Measurements from ENCODE around the gene PLEKHG5. TPM values are rescaled to one million over a fixed set of nuclear protein-coding genes. Genes with fewer than 3 reads are reported as not detected.
A peak's percentile ranks its signal among the peaks of the same experiment; 100 is the strongest.

The PLEKHG5 gene
- polyA plus RNA-seq, 3 donors, result 0.03 TPM; not detected in 2

DNA sequence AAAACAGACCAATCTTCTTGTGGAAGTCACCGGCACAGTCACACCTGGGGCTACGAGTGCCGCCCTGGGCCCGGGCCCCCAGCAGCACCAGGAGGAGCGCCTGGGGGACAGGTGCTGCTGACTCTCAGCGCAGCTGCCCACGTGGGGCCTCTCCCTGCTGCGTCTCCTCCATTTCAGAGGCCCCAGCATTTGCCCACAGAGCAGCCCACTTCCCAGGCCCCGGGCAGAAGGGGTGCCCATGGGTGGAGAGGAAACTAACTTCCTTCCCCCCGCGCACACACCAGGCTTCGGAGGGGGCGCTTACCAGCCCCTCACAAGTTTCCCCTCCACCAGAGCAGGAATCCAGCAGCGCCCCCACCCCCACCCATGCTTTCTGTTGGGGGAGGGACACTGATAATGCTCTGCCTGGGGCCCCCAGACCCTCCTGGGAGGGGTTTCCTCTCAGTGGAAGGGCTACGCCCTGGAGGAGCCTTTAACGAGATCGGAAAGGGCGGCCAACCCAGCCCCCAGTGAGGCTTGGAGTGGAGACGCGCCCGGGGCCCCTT is 25.9 kb downstream of the PLEKHG5 start:
- H3K79me2 ChIP-seq (ENCODE audit: insufficient read depth, low read length), result no peaks in the 10 kb centered on the region
- Mint-ChIP-seq H3K4me1 (peaks cover 3% of the 10 kb centered on the region), H3K9me3 (peaks cover 0 to 6% (median 0%) of the 10 kb centered on the region in 7 donors), H3K27ac (no peak overlapping the region), H3K4me3 (peak overlapping the region; percentile 51 to 70), H3K27me3 (ENCODE audit: low read depth in 3 of 3) (peaks cover 24 to 49% (median 36%) of the 10 kb centered on the region in 3 donors), H3K36me3 (no peaks in the 10 kb centered on the region)
- intact Hi-C loops (cut with micrococcal nuclease), result no loop called here
- no peak for DNase-seq
- H3K4me3 ChIP-seq (replicated peaks in 1 of 3; ENCODE audit: low read depth in 2 of 3, low read length in 3 of 3), result peak overlapping the region in 1 of 3 experiments; percentile 32
- 5% methylated on average over 14 of the region's 21 CpGs for WGBS (ENCODE audit: insufficient coverage)
- H3K27ac ChIP-seq (ENCODE audit: low read depth in 1 of 2, low read length in 2 of 2), result no peak overlapping the region
- no peak overlapping the region for H2AFZ ChIP-seq (ENCODE audit: insufficient read depth, low read depth, low read length, poor library complexity, severe bottlenecking)
- H4K20me1 ChIP-seq (ENCODE audit: insufficient read depth, low read length), result no peaks in the 10 kb centered on the region
- peak overlapping the region; percentile 33 for H3K4me2 ChIP-seq (replicated peaks; ENCODE audit: extremely low read depth, low read length, poor library complexity, severe bottlenecking)
- no peaks in the 10 kb centered on the region for H3K9me3 ChIP-seq (replicated peaks in 1 of 2; ENCODE audit: control insufficient read depth in 1 of 2, insufficient read depth in 1 of 2, low read length in 2 of 2)
- H3K9ac ChIP-seq (ENCODE audit: insufficient read depth, low read length, poor library complexity, severe bottlenecking), result no peak overlapping the region
- peaks cover 0 to 34% of the 10 kb centered on the region in 2 donors for H3K27me3 ChIP-seq (ENCODE audit: control insufficient read depth in 2 of 2, insufficient read depth in 2 of 2, low read length in 2 of 2)
- no peaks in the 10 kb centered on the region for H3K36me3 ChIP-seq (replicated peaks in 1 of 2; ENCODE audit: control insufficient read depth in 1 of 2, insufficient read depth in 2 of 2, low read length in 2 of 2)
- TF ChIP-seq CTCF (IDR thresholded peaks at IDR 0.05), result no peak
- H3K4me1 ChIP-seq (ENCODE audit: control insufficient read depth in 1 of 2, insufficient read depth in 2 of 2, low read length in 2 of 2), result no peaks in the 10 kb centered on the region

DNA sequence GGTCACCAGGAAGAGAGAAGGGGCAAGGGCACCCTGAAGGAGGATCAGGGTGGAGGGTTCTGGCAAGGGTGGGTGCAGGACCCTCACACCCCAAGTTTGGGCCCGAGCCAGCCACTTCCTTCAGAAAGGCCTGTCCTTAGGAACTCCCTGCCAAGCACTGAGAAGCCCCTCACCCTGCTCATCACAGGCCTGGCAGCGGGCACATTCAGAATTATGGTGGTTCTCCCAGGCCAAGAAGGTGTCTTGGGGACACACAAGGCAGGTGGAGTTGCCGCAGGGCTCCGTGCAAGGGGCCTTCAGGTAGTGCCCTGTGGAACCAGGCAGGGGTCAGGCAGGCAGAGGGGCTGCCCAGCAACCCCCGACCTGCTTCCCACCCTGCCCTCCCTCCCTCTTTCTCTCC is 26.6 kb downstream of the PLEKHG5 start:
- Mint-ChIP-seq H3K27me3 (ENCODE audit: low read depth in 3 of 3) (peaks cover 30 to 55% (median 41%) of the 10 kb centered on the region in 3 donors), H3K4me3 (peak overlapping the region in 1 of 2 donors; percentile 42), H3K27ac (no peak overlapping the region), H3K9me3 (peaks cover 0 to 6% (median 0%) of the 10 kb centered on the region in 7 donors), H3K4me1 (peaks cover 3% of the 10 kb centered on the region), H3K36me3 (no peaks in the 10 kb centered on the region)
- Histone ChIP-seq H2AFZ (ENCODE audit: insufficient read depth, low read depth, low read length, poor library complexity, severe bottlenecking) (no peak overlapping the region), H3K79me2 (ENCODE audit: insufficient read depth, low read length) (no peaks in the 10 kb centered on the region), H3K27ac (ENCODE audit: low read depth in 1 of 2, low read length in 2 of 2) (no peak overlapping the region), H3K4me1 (ENCODE audit: control insufficient read depth in 1 of 2, insufficient read depth in 2 of 2, low read length in 2 of 2) (no peaks in the 10 kb centered on the region), H3K4me2 (replicated peaks; ENCODE audit: extremely low read depth, low read length, poor library complexity, severe bottlenecking) (no peak overlapping the region), H3K9ac (ENCODE audit: insufficient read depth, low read length, poor library complexity, severe bottlenecking) (no peak overlapping the region), H3K36me3 (replicated peaks in 1 of 2; ENCODE audit: control insufficient read depth in 1 of 2, insufficient read depth in 2 of 2, low read length in 2 of 2) (no peaks in the 10 kb centered on the region), H3K9me3 (replicated peaks in 1 of 2; ENCODE audit: control insufficient read depth in 1 of 2, insufficient read depth in 1 of 2, low read length in 2 of 2) (no peaks in the 10 kb centered on the region), H4K20me1 (ENCODE audit: insufficient read depth, low read length) (no peaks in the 10 kb centered on the region), H3K4me3 (replicated peaks in 1 of 3; ENCODE audit: low read depth in 2 of 3, low read length in 3 of 3) (no peak overlapping the region), H3K27me3 (ENCODE audit: control insufficient read depth in 2 of 2, insufficient read depth in 2 of 2, low read length in 2 of 2) (peaks cover 0 to 40% of the 10 kb centered on the region in 2 donors)
- intact Hi-C loops (cut with micrococcal nuclease), result no loop called here
- TF ChIP-seq CTCF (IDR thresholded peaks at IDR 0.05), result no peak
- no peak for DNase-seq
- WGBS (ENCODE audit: insufficient coverage), result 83% methylated on average over 5 of the region's 5 CpGs

All from CD14-positive monocyte (primary cell).